MM.1S (cell line): ENCODE measurements around the gene GNAL.

Source experiments
- CTCF ChIP-seq: fragments of 300-600 bp; sonication (generic); IDR thresholded peaks from 2 replicates; pipeline ENCODE4 v1.5.1; 2016; ENCODE audit warnings: antibody characterized with exemption, low read length, mixed read lengths
- EZH2 ChIP-seq: fragments of 300-600 bp; sonication (generic); optimal IDR thresholded peaks from 2 replicates; pipeline ENCODE3; 2017; ENCODE audit warnings: low read depth, mild to moderate bottlenecking, antibody characterized with exemption, low read length, mixed read lengths
- EZH2phosphoT487 ChIP-seq: fragments of 300-600 bp; sonication (generic); IDR thresholded peaks from 2 replicates; pipeline ENCODE4 v1.6.1; 2018; ENCODE audit warnings: antibody characterized with exemption, low read length

- TF ChIP-seq CTCF (no peak), EZH2 (no peak), EZH2phosphoT487 (no peak)
Measured at GRCh38 chr18:11767329-11767728, 78.3 kb downstream of the GNAL start.
